HG02840 (cell line): ENCODE results near the gene ZNF483.
"Not testable (repeated sequence)": the region's sequence is repeated elsewhere in the genome, so short reads cannot be mapped to it uniquely, and the experiment has no call there.

Experiments used
- ATAC-seq: cut with Tn5 transposase; IDR thresholded peaks from one replicate; pipeline ENCODE4 v1.9.1; 2021; ENCODE audit warnings: mild to moderate bottlenecking, moderate library complexity, moderate number of reproducible peaks; ENCODE audit not compliant: unreplicated experiment, low FRiP score

ZNF483 gene

GRCh38 chr9:111604054-111604615, 79.2 kb downstream of the ZNF483 start:
- ATAC-seq, result no peak

- ATAC-seq, result no peak
Measured at GRCh38 chr9:111605041-111605559, 80.1 kb downstream of the ZNF483 start.

- ATAC-seq, result no peak
Measured at GRCh38 chr9:111610149-111610548, 85.2 kb downstream of the ZNF483 start.

- ATAC-seq, result no peak
Measured at GRCh38 chr9:111610845-111611244, 85.9 kb downstream of the ZNF483 start.

- no peak for ATAC-seq
Measured at GRCh38 chr9:111613436-111614040, 88.6 kb downstream of the ZNF483 start.

GRCh38 chr9:111615928-111616327, 90.9 kb downstream of the ZNF483 start:
- ATAC-seq, result no peak

GRCh38 chr9:111617349-111617748, 92.4 kb downstream of the ZNF483 start:
- not testable (repeated sequence) for ATAC-seq

GRCh38 chr9:111621895-111622480, 97.0 kb downstream of the ZNF483 start:
- ATAC-seq, result no peak

- no peak for ATAC-seq
Measured at GRCh38 chr9:111622626-111623025, 97.6 kb downstream of the ZNF483 start.
